Prostate gland (tissue), 2 donors: Measurements from ENCODE around the gene FCHO2.

Source experiments
- CTCF ChIP-seq, 4 experiments: fragments of 200-600 bp in 2 of 4; fragments of 450-650 bp in 2 of 4; sonication (generic) in 2 of 4; IDR thresholded peaks; 1 replicate in 3 of 4; 2 replicates in 1 of 4; pipeline ENCODE4 v1.5.1; 2016 to 2019; ENCODE audit warnings: antibody characterized with exemption in 4 of 4, mild to moderate bottlenecking in 2 of 4, moderate library complexity in 2 of 4
- POLR2AphosphoS5 ChIP-seq: sonication (generic); formaldehyde crosslinking; IDR thresholded peaks from one replicate; pipeline ENCODE4 v1.6.1; 2017; ENCODE audit warnings: antibody characterized with exemption

- TF ChIP-seq CTCF (IDR thresholded peaks at IDR 0.05) (no peak), POLR2AphosphoS5 (no peak)
Measured at GRCh38 chr5:73096239-73096575, 140.4 kb downstream of the FCHO2 start.
